Astrocyte of the spinal cord (primary cell): ENCODE data around the gene GRIK2.

ENCODE experiments used
- DNase-seq: peaks from one replicate; pipeline ENCODE4 v3.0.0; 2011; ENCODE audit warnings: low read depth, low spot score
- H3K4me3 ChIP-seq: 2 replicates; pipeline ENCODE4 v1.5.1; 2011; ENCODE audit warnings: low read depth, mild to moderate bottlenecking, low read length, moderate library complexity
- CTCF ChIP-seq: IDR thresholded peaks from 2 replicates; pipeline ENCODE4 v1.5.1; 2012; ENCODE audit warnings: low read depth, mild to moderate bottlenecking, low read length, inconsistent platforms
- in situ Hi-C: cut with HindIII; loops from 2 replicates; pipeline ENCODE4 v1.10.0; 2017; ENCODE audit warnings: low sequenced_read_pairs

GRIK2 gene

GRCh38 chr6:101489456-101489855 lies 95.9 kb downstream of the GRIK2 start:
- in situ Hi-C loops = no loop called here
- TF ChIP-seq CTCF = no peak
- no peak overlapping the region for H3K4me3 ChIP-seq
- DNase-seq = no peak

- DNase-seq = no peak
- no peak for TF ChIP-seq CTCF
- no peak overlapping the region for H3K4me3 ChIP-seq
- in situ Hi-C loops = no loop called here
Measured at GRCh38 chr6:101490857-101491256, 97.3 kb downstream of the GRIK2 start.

- no peak overlapping the region for H3K4me3 ChIP-seq
- DNase-seq = no peak
- no peak for TF ChIP-seq CTCF
- in situ Hi-C loops = no loop called here
Measured at GRCh38 chr6:101502818-101503217, 109.3 kb downstream of the GRIK2 start.

GRCh38 chr6:101509536-101509935 lies 116.0 kb downstream of the GRIK2 start:
- H3K4me3 ChIP-seq = no peak overlapping the region
- TF ChIP-seq CTCF = no peak
- in situ Hi-C loops = no loop called here
- DNase-seq = no peak

GRCh38 chr6:101513181-101513580 lies 119.7 kb downstream of the GRIK2 start:
- no peak for DNase-seq
- H3K4me3 ChIP-seq = no peak overlapping the region
- TF ChIP-seq CTCF = no peak
- in situ Hi-C loops = no loop called here

GRCh38 chr6:101516578-101516977 lies 123.1 kb downstream of the GRIK2 start:
- no peak for DNase-seq
- in situ Hi-C loops = no loop called here
- H3K4me3 ChIP-seq = no peak overlapping the region
- no peak for TF ChIP-seq CTCF

GRCh38 chr6:101517632-101518031 lies 124.1 kb downstream of the GRIK2 start:
- no peak overlapping the region for H3K4me3 ChIP-seq
- no peak for DNase-seq
- in situ Hi-C loops = no loop called here
- TF ChIP-seq CTCF = no peak
